Spleen (tissue), 7 donors: Measurements from ENCODE around the gene IGSF21.

Source experiments
- POLR2A ChIP-seq, 3 donors: fragments of 450-650 bp; IDR thresholded peaks; one replicate each; pipeline ENCODE4 v1.5.1; 2017; ENCODE audit warnings: antibody characterized with exemption in 3 of 3, mild to moderate bottlenecking in 1 of 3
- POLR2AphosphoS5 ChIP-seq, 3 donors: sonication (generic); formaldehyde crosslinking; IDR thresholded peaks; one replicate each; pipeline ENCODE4 v1.5.1; 2017; ENCODE audit warnings: antibody characterized with exemption in 3 of 3
- TF ChIP-seq, protein P1 (sequence below), 11 experiments: fragments of 200-600 bp in 7 of 11; fragments of 450-650 bp in 4 of 11; sonication (generic) in 4 of 11; IDR thresholded peaks in 8 of 11; conservative IDR thresholded peaks in 3 of 11; 1 replicate in 7 of 11; 2 replicates in 4 of 11; pipeline versions ENCODE4 v1.4.0 to v1.8.0; 2016 to 2021; ENCODE audit warnings: antibody characterized with exemption in 11 of 11, inconsistent platforms in 4 of 11, mild to moderate bottlenecking in 1 of 11
- donor health status: DM: no; HTN: no; CAD: no; lungs with moderate emphysema.
- donor health status: DM: no; HTN: no; CAD: no.
- donor health status: DM: no; HTN: no; CAD: no.

DNA sequence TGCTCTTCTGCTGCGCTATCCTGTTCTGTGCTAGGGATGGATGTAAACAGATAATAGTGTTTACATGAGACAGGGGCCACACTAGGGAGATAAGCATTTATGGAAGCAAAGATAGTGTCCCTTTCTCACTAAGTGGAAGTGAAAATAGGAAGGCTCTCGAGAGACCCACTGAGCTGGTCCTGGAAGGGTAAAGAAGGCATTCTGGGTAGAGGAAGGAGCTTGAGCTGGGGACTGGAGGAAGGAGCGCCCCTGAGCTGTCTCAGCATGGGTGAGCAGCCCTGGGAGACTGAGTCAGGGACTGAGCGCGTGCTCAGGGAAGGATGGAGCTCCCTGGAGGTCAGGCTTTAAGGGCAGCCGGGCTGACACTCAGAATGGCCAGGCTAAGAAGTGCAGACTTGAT lies 93.3 kb downstream of the IGSF21 start:
- TF ChIP-seq POLR2A (IDR thresholded peaks at IDR 0.05) (no peak), POLR2AphosphoS5 (IDR thresholded peaks at IDR 0.05) (no peak)
- TF ChIP-seq, protein P1, sequence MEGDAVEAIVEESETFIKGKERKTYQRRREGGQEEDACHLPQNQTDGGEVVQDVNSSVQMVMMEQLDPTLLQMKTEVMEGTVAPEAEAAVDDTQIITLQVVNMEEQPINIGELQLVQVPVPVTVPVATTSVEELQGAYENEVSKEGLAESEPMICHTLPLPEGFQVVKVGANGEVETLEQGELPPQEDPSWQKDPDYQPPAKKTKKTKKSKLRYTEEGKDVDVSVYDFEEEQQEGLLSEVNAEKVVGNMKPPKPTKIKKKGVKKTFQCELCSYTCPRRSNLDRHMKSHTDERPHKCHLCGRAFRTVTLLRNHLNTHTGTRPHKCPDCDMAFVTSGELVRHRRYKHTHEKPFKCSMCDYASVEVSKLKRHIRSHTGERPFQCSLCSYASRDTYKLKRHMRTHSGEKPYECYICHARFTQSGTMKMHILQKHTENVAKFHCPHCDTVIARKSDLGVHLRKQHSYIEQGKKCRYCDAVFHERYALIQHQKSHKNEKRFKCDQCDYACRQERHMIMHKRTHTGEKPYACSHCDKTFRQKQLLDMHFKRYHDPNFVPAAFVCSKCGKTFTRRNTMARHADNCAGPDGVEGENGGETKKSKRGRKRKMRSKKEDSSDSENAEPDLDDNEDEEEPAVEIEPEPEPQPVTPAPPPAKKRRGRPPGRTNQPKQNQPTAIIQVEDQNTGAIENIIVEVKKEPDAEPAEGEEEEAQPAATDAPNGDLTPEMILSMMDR (IDR thresholded peaks at IDR 0.05 in 8 of 11, conservative IDR thresholded peaks at IDR 0.05 in 3 of 11), result no peak
